CD4-positive, alpha-beta T cell treated with Interleukin-12 subunit alpha and Interleukin-12 subunit beta, for 1 hour (primary cell): Measurements from ENCODE around the gene SPPL2B.
"Not testable (repeated sequence)": the region's sequence is repeated elsewhere in the genome, so short reads cannot be mapped to it uniquely, and the experiment has no call there.

ENCODE experiments used
- DNase-seq: peaks from one replicate; pipeline ENCODE4 v3.0.0-alpha.2; 2020

Gene SPPL2B

GRCh38 chr19:2328401-2329148 lies at the start of gene SPPL2B, which contains the start of gene LSM7:
Gene SPPL2B (plus strand): TSS chr19:2328684. CDS start chr19:2328710, 26 bp downstream.
Gene LSM7 (minus strand): TSS chr19:2328586. CDS start chr19:2328566, 20 bp downstream.
- DNase-seq = peak; percentile 95

DNA sequence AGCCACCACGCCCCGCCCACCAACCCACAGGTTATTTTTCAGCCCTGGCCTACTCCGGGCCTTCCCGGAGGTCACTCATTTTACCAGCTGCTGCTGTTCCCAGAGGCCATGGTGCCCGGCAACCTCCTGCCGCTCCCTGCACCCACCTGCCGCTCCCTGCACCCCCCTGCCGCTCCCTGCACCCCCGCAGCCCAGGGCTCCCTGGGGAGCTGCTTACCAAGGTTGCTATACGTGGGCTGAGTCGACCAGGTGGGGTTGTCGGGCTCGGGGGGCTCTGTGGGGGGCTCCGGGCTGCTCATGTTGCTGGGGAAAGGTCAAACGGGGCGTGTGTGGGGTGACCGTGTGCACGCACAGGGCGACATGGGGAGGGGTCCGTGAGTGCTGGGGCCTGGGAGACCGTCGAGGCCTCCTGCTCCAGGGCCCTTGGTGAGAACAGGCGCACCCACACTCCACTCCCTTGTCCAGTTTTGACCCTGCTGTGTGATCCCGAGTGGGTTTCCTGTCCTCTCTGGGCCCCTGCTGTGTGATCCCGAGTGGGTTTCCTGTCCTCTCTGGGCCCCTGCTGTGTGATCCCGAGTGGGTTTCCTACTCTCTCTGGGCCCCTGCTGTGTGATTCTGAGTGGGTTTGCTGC lies 47.7 kb upstream of the SPPL2B start:
- no peak for DNase-seq

- DNase-seq = not testable (repeated sequence)
Measured at GRCh38 chr19:2281265-2282061, 47.0 kb upstream of the SPPL2B start.

DNA sequence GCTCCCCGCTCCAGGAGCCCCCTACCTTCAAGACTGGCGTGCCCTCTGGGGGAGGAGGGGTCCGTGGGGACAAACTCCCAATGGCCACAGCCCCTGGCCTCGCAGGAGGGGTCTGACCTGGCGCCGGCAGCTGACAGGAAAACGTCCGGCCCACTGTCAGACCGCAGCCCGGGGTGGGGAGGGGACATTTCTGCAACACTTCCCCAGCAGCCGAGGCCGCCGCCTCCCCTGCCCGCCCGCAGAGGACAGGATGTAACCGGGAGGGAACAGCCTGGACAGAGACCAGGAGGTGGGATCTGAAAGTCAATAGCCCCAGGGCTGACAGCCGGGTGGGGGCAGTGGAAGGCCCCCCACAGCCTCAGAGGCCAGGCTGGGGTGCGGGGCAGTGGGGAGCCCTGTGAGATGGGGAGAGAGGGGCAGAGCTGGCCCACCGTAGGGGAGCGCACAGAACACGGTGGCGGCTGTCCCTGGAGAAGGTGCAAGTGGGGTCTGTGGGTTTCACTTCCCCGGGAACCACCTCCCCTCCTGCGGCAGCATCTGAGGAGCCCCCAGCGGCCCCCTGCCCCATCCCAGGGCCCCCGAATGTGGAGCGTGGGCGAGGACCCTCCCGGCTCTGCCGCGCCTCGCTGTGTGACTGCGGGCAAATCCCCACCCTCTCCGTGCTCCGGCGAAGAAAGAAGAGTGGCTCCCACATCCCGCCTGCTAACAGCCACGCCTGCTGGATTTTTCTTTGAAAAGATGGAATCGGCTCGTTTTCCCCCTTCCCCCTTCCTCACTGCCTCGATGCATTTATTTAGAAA lies 46.2 kb upstream of the SPPL2B start, which contains the start of gene PEAK3:
TSS of gene PEAK3 (minus strand) at position 114 of the 800 bp plus-strand sequence. CDS start 1,244 bp downstream, outside the sequence.
- peak; percentile 48 for DNase-seq

DNA sequence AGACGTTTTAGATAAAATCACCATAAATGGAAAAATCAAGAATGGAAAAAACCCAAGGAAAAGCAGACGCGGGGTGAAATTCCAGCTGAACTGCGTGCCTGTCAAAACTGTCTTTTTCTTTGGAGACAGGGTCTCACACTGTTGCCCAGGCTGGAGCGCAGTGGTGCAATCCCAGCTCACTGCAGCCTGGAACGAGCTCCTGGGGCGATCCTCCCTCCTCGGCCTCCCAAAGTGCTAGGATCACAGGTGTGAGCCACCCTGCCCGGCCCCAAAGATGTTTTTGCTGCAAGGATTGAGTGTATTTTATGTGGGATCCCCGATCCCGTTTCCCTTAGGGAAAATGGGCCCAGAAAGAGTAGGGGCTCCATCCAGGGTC lies 45.6 kb upstream of the SPPL2B start:
- no peak for DNase-seq

DNA sequence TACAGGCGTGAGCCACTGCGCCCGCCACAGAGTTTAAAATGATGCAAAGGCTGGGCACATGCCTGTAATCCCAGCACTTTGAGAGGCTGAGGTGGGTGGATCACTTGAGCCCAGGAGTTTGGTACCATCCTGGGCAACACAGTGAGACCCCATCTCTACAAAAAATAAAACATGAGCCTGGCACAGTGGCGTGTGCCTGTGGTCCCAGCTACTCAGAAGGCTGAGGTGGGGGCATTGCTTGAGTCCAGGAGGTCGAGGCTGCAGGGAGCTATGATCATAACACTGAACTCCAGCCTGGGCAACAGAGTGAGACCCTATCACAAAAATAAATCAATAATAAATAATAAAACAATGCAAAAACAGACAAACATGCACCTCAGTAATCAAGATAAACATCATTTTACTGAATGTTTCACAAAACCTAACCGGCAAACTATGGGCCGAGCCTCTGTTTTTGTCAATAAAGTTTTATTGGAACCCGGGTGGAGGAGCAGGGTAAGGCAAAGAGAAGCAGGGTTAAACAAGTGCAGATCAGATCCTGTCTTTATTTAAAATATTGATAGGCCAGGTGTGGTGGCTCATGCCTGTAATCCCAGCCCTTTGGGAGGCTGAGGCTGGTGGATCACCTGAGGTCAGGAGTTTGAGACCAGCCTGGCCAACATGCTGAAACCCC lies 44.5 kb upstream of the SPPL2B start:
- no peak for DNase-seq

DNA sequence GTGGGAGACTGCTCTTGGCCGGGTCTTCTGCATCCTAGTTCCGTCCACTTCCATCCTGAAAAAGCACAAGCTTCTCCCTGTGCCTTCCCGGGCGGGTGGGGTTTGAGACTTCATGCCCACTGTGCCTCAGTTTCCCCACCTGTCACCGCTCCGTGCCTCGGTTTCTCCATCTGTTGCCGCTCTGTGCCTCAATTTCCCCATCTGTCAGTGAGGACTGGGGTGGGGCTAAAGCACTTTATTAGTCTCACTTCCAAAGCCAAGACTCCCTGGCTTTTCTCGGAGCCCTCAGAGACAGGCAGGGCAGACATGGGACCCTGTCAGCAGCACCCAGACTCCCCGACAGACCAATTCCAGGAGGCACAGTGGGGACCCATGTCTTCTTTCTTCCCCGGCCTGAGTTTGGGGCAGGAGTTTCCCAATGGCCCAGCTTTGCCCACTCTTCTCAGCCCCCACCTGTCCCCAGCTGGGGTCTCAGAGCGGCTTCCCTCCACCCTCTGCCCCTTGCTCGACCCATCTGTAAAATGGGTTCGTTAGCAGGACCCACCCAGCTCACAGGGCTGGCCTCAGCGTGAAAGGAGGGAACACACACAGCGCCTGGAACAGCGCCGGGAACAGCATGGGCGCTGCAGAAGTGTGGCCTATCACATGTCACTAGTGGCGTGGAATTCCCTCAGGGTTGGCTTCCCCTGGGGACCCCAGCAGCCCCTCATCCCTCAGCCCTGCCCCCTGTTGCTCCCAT lies 41.9 kb upstream of the SPPL2B start:
- no peak for DNase-seq

- DNase-seq = no peak
Measured at GRCh38 chr19:2287585-2288337, 40.7 kb upstream of the SPPL2B start.

GRCh38 chr19:2288338-2288817 lies 40.1 kb upstream of the SPPL2B start:
- DNase-seq = no peak

GRCh38 chr19:2288818-2289713 lies 39.4 kb upstream of the SPPL2B start:
- no peak for DNase-seq

- peak; percentile 58 for DNase-seq
Measured at GRCh38 chr19:2289714-2290435, 38.6 kb upstream of the SPPL2B start.

DNA sequence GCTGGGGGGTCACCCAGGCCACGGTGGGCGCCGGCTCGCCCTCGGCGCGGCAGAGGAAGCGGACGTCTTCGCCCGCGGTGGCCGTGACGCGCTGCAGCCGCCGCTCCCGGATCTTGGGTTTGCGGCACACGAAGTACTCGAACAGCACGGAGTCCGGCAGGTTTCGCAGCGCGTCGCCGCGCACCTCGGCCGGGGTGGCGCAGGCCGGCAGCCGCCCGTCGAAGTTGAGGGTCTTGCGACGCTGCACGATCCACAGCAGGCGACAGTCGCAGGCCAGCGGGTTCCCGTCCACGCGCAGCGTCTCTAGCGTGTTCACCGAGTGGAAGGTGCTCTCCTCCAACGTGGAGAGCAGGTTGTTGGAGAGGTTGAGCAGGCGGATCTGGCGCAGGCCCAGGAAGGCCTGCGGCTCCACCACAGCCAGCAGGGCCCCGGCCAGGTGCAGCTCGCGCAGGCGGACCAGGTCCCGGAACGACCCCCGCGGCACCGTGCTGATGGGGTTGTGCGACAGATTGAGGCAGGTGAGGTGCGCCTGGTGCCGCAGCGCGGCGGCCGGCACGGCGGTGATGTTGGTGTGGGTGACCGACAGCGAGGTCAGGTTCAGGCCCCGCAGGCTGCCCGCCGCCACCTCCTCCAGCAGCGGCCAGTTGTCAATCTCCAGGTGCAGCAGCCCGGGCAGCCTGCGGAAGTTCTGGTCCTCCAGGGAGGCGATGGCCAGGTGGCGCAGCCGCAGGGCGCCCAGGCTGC lies 37.9 kb upstream of the SPPL2B start:
- no peak for DNase-seq

GRCh38 chr19:2291185-2291751 lies 37.2 kb upstream of the SPPL2B start:
- no peak for DNase-seq

GRCh38 chr19:2294687-2295335 lies 33.7 kb upstream of the SPPL2B start:
- DNase-seq = no peak

GRCh38 chr19:2296141-2296540 lies 32.3 kb upstream of the SPPL2B start:
- DNase-seq = no peak

- no peak for DNase-seq
Measured at GRCh38 chr19:2300533-2300932, 28.0 kb upstream of the SPPL2B start.
